DLD1 (cell line): ENCODE results near the gene KATNB1.

Experiments
- in situ Hi-C: cut with HindIII; loops from 2 replicates; pipeline ENCODE4 v1.10.0; 2017; ENCODE audit warnings: low sequenced_read_pairs

The KATNB1 gene

DNA sequence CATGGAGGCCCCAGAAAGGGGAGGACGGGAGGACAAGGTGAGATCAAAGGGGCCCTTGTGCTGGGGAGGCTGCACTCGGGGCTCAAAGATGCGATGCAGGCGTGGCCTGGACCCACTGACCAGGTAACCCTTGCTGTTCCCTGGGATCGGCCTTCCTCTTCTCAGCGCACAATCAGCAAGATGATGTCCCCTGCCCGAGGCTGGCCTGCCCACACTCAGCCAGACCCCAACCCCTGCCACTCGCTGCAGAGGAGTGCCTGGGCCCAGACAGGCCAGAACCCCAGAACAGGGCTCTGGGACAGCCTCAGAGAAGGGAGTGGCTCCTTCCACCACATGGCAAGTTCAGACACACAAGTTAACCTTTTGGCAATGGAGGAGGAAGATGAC lies 51.9 kb downstream of the KATNB1 start:
- in situ Hi-C loops = no loop called here

DNA sequence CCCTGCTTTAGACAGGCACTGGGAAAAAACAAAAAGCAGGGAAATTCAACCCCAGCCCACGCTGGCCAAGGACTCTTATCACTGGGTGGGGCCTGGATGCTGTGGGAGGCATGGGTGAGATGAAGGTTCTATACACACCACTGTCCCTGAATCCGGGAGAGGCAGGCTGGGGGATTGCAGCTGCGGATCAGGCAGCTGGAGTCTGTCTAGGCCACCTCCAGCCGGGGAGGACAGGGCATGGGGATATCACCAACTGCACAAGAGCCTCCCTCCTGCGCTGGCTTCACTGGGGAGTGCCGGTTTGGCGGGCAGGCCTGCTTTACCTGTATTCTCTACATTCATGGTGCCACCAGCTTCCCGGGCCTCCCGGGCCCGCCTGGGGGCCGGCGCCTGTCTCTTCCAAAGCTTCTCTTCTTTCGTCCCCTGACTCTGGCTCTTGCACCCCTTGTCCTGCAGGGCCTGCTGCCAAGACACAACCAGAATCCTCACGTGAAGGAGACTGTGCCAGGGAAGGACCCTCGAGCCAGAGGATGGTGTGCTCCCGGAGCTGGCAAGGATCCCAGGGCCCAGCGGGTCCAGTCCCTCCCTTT lies 52.8 kb downstream of the KATNB1 start:
- in situ Hi-C loops = no loop called here

DNA sequence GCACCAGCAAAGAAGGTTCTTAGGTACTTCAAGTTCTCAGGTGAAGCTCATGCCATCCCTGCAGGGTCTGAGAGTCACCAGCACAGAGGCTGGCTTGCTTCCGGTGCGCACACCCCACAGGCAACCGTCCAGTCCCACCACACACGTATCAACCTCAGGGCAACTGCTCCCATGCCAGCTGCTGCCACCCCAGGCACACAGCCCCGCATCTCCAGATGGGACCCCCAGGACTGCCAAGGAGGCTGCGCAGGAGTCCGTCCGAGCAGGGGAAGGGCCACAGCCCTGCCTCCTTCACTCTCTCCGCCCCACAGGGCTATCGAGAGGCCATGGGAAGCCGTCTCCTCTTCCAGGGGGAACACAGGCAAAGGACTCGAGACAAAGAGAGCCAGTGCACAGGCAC lies 53.4 kb downstream of the KATNB1 start:
- in situ Hi-C loops = no loop called here

DNA sequence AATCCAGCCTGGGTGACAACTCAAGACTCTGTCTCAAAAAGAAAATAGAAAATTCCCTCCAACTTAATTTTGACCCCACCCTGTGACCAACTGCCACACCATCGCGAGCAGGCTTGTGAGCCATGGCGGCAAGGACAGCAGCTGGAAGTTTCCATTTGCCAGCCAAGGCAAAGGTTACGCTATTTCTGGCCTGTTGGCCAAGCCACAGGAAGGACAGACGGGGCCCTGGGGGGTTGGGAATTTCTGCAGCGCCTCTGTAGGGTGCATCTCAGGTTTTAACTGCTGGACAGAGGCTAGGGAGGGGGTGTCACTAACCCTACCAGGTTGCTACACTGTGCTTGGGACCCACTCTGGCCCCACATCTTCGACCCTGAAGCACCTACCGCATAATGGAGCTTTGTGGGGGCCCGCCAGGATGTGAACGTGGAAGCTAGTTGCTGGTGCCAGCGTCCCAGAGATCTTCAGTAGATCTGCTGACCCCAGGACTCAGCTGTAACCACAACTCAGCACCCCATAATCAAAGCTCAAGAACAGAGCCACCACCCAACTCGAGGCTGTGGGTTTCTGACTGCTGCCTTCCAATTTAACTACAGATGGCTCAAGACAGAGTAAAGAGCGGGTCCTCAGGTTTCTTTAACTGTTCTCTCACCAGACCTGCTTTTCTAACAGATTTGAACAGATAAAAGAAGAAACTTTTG lies 55.8 kb downstream of the KATNB1 start:
- in situ Hi-C loops = loop anchor here (10.0 kb wide), 1 partner anchor 193 kb away; no protein-coding TSS in a partner anchor

DNA sequence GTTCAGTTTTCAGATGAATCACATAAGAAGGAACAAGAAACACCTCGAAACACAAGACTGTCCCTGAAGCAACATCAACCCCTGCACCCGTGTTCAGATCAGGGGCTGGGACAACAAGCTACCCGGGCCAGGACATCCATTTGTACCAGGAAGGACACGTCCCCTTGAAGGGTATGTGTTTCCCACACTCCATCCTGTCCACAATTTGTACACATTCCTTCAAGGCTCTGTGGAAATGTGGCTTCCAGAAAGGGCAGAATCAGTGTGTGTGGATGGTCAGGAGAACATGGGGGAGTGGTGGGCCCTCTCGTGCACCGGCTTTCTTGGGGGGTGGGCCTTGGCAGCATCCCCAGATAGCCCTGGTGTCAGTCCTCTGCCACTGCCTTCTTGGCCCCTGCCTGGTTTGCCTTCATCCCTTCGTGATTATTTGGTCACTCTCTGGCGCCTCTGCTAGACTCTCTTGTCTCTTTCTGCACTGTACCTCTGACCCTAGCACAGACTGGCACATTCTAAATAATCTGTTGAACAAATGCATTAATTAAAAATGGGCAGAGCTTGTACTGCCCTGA lies 56.4 kb downstream of the KATNB1 start:
- in situ Hi-C loops = loop anchor here (10.0 kb wide), 1 partner anchor 193 kb away; no protein-coding TSS in a partner anchor

DNA sequence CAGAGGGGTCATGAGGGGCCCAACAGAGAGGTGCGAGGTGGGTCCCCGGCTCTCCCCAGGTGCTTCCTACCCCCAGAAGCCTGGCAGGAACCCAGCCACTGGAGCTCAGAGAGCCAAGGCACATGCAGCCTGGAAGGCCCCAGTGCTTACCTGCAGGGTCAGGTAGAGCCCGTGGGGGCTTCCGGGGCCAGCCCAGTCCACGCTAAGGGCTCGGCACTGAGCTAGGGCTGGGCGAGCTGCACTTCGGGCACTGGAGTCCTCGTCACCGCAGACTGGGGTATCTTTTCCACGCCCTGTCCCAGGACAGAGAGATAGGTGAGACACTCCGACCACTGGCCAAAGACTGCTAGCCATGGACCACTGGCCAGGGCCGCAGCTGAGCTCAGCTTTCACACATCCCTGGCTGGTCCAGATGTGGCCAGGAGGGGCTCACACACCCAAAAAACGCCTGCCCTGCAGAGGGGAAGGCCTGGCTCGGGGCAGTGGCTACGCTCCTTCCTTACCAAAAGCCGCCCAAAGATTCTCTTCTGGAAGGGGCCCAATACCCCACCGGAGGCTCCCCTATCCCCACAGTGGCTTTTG lies 59.4 kb downstream of the KATNB1 start:
- in situ Hi-C loops = loop anchor here (5.0 to 10.0 kb wide), 2 partner anchors 87 to 190 kb away; no protein-coding TSS in a partner anchor

DNA sequence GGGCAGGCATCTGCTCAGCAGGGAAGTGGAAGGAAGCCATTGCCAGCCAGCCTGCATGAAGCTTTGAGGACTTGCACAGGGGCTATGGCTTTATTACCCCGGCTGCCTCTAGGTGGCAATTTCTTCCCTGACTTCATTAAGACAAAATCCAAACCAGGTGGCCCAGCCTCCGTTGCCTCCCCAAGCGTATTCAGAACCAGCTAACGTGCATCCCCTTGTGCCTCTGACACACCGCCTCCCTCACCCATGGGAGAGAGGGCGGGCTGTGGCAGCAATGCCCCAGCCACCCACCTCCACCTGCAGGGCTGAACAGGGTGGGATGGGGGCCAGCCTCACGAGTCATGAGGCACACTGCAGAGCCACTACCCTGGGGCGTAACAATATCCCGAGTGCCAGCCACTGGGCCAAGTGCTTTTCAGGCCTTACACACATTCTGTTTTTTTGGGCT lies 59.9 kb downstream of the KATNB1 start:
- in situ Hi-C loops = loop anchor here (5.0 to 10.0 kb wide), 2 partner anchors 87 to 189 kb away; no protein-coding TSS in a partner anchor

DNA sequence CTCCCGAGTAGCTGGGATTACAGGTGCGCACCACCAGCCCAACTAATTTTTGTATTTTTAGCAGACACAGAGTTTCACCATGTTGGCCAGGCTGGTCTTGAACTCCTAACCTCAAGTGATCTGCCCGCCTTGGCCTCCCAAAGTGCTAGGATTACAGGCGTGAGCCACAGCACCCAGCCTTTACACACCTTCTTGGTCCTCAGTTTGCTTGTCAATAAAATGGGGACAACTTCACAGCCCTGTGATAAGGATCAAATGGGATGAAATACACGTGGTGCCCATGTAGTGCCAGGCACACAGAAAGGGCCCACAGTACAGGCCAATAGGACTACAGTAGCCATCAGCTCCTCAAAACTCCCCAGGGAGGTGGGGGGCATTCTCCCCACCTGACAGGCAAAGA lies 60.4 kb downstream of the KATNB1 start:
- in situ Hi-C loops = loop anchor here (5.0 to 10.0 kb wide), 2 partner anchors 86 to 189 kb away; no protein-coding TSS in a partner anchor

DNA sequence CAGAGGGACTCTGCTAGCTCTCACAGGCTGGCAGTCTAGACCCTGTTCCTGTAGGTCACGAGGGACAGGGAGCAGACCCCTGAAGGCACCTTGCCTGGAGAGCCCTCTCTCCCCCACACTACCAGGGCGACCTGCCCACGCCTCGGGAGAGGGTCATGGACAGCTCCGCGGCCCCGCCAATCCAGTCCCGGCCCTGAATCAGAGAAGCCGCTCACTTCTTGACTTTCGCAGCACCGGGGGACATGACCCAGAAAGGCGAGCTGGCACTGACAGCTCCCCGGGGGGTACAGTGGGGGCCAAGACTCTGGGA lies 61.6 kb downstream of the KATNB1 start:
- in situ Hi-C loops = loop anchor here (5.0 to 10.0 kb wide), 2 partner anchors 85 to 188 kb away; no protein-coding TSS in a partner anchor

DNA sequence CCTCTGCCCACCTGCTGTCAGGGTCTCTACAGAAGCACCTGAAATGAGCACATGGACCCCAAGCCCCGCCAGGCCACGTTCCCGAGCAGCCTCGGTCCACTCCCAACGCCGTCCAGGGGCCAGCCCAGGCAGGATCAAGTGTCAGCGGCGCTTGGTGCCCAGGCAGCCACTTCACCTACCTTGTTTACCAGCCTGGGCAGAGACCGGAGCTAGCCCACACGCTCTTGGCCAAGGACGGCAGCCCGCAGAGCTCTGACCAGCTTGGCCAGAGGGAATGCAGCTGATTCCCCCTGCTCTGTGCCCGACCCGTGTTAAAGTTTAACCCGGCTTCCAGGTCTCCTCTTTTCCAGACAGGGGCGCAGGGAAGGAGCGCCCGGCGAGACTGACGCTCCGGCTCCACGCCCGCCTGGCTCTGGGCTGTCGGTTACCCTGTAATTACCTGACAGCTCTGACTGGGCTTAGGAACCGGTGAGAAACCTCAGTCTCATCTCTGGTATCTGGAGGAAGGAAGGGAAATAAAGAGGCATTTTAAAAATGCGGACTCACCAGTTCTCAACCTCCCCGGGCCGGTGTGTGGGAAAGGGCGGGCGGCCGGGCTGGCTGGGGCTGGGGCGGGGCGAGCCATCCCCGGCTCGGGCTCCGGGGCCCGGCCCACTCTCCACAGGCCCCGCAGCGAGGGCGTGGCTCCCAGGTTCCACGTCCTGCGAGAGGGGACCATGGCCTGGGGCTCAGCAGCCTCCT lies 62.1 kb downstream of the KATNB1 start:
- in situ Hi-C loops = loop anchor here (5.0 to 10.0 kb wide), 2 partner anchors 85 to 187 kb away; no protein-coding TSS in a partner anchor

DNA sequence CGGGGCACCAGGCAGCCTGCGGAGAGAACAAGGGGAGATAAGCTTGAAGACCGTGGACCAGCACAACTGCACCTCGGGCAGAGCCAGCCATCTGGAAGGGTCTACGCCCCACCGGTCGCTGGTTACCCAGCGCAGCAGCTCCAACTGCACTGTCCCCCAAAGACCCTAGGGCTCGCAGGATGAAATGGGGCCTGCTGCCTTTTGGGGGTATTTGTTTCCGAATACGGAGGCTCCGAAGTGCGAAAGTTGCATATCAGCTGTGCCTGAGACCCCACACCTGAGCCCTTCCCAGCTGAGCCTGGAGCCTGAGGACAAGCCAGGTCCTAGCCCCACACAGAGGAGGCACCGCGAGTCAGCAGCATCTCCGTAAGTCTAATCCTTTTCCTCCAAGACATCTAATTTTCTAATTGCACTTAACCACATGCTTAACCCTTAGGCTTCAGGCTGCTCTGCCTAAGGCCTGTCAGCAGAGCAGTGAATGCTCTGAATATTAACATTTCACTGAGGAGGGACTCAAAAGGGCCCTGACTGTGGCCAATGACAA lies 62.8 kb downstream of the KATNB1 start:
- in situ Hi-C loops = loop anchor here (5.0 to 10.0 kb wide), 2 partner anchors 84 to 186 kb away; no protein-coding TSS in a partner anchor

DNA sequence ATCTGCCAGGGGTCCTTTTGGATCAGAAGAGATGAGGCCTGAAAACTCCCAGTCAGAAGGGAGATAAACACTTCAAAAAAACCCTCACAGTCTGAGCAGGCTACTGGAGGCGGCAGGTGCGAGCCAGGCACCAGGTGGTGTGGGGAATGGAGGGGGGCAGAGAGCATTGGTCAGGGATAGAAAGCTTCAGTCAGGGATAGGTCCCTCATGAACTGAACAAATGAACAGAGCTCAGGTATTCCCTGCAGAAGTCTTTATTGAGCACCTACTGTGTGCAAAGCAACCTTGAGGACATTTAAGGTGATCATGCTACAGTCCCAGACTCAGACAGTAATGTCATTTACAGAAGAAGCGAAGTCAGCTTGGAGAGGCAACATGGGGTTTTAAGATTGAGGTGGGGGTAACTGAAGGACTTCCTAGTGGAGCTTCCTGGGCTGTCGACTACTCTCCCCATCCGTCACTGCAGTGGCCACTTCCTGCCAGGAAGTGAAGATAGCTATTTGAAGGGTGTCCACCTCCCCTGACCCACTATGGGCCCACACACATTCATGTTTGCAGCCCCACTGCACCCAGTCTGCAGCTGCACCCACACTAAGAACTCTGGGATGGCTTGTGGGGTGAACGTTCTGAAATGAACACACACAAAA lies 63.5 kb downstream of the KATNB1 start:
- in situ Hi-C loops = loop anchor here (5.0 to 10.0 kb wide), 2 partner anchors 83 to 186 kb away; no protein-coding TSS in a partner anchor

DNA sequence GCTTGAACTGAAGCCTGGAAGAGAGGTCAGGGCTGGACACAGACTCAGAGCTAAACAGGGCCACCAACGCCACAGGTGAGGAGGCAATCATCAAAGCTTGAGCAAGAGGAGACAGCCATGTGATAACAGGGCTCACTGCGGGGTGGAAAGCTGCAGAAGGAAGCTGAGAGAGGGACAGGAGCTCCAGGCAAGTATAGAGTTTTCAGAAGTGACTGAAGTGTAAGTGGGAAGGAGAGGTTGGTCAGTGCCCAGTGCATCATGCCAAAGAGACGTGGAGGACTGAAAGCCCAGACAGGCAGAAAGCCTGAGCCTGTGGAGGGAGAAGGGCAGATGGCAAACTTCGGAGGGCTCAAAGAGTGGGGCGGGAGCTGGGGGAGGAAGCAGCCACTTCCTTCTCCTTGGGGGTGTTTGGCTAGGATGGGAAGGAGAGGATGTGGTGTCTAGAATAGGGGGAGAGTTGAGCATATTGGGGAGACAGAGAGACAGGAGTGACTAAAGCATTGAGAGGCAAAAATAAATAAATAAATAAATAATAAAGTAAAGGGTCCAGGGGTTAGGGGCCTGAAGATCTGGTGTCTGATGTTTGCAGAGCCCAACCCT lies 64.1 kb downstream of the KATNB1 start:
- in situ Hi-C loops = loop anchor here (5.0 to 10.0 kb wide), 2 partner anchors 83 to 185 kb away; no protein-coding TSS in a partner anchor

DNA sequence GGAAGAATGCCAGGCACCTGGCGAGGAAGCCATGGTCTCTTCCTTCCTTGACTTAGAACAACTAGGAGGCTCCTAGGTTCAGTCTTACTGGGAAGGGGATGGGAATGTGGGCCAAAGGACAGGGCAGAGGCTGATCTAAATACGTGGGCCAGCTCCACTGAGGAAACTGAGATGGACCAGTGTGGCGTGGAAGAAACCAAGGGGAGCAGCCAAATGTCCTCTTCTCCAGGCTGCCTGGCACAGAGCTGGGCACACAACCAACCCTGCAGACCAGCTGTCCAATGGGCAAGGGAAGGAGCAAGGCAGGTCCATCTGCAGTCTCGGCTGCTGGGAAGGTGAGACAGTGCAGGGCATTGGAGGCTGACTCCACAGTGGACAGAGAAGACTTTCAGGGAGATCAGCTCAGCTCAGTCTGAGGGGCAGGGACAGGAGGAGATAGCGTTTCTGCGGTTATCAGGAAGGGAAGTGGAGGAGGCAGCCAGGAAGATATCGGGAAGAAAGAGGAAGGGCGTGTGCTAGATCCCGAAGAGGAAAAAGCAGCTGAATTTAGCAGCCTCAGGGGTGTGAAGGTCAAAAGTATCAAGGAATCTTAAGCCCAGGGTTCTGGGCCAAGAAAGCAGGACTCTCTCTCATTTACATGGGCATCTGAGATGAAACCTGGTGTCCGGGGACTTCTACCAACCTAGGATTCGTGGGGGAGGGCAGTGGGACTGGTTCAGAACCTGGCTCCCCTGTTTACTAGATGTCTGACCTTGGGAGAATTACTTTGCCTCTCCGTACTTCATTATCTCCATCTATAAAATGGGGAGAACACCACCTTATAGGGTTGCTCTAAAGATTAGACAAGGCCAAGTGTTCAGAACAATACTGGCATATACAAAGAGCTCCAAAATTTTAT lies 64.9 kb downstream of the KATNB1 start:
- in situ Hi-C loops = no loop called here

DNA sequence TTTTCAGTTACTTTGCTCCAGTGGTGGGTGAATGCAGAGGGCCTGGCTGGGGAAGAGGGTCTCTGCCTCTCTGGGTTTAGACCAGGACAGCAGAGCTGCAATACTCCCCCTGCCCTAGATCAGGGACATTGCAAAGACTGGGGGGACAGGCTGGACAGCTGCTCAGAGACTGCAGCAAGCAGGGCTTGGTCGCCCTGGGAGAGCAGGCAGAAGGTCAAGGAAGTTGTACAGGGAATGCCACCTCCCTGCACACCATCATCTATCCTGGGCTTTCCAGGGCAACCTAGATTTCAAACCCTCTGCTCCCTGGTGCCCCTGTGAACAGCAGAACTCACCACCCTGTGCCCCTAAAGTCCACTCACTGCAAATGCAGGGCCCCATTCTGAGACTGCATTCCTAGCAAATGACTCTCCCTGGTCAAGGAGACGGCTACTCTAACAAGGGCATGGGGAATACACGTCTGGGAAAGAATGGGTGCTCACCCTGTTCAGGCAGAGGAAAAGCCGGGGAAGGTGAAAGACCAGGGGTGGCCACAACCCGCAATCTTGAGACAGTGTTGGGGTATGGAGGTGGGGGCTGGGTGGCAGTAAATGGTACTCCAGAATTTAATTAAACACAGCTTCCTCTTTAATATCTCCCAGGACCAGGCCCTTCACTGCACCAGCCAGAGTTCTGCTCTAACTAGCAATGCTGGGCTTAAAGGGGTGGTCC lies 65.7 kb downstream of the KATNB1 start:
- in situ Hi-C loops = no loop called here

DNA sequence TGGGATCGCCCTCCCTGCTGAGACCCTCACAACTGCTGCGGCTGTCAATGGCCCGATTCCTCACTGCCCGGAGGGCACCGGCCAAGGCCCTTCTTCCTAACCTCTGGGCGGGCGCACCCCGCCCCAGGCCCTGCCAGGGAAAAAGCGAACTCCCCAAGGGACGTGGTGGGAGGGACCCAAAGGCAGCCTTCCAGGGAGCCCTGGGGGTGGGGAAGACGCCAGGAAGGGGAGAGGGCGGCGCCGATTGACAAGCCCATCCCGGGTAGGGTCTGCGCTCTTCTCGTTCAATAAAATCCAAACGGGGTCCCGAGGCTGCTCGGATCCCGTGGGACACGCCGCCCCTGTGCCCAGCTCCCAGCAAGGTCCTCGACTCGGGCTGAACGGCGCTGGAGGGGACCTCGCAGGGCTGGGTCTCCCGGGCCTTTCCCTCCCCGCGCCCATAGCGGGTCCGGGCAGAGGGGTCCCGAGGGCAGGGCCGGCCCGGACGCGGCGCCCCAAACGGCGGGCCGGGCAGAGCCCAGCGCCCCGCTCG lies 66.3 kb downstream of the KATNB1 start:
- in situ Hi-C loops = no loop called here

DNA sequence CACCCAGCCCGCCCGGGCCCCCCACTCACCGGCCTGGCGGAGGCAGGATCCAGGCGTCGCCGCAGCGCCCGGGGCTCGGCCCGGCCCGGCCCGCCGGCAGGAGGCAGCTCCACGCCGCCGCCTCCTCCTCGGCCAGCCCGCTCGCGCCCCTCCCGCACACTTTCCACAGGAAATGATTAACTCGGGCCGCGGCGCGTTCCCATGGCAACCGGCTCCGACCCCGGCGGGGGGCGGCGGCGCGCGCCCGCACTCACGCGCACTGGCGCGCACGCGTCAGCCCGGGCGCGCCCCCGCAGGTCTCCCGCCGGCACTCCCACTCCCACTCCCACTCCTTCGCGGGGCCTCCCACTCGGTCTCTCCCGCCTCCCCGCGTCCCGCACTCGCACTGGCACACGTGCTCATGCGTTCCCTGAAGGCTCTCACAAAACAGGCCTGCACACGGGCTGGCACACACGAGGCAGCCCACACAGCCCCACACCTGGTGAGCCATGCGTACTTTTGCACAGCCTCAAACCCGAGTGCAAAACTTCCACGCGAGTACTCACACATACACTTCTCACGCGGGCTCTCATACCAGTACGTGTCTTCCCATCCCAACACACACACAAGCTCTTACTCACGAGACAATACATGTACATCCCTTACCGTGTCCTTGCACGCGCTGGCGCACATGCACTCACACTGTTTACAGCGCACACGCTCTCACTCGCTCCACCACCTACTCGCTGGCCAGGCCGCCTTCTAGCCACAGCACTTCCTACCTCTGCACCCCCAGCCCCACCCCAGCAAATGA lies 67.0 kb downstream of the KATNB1 start, which contains the start of gene KIFC3:
Gene KIFC3, minus strand, starts transcription at position 151 of the 793 bp plus-strand sequence. CDS start 4,248 bp downstream, outside the sequence.
- in situ Hi-C loops = no loop called here
